ENCODE measurements around the gene NOMO2. TPM values are rescaled to one million over a fixed set of nuclear protein-coding genes. Genes with fewer than 3 reads are reported as not detected.

NOMO2 gene, protein sequence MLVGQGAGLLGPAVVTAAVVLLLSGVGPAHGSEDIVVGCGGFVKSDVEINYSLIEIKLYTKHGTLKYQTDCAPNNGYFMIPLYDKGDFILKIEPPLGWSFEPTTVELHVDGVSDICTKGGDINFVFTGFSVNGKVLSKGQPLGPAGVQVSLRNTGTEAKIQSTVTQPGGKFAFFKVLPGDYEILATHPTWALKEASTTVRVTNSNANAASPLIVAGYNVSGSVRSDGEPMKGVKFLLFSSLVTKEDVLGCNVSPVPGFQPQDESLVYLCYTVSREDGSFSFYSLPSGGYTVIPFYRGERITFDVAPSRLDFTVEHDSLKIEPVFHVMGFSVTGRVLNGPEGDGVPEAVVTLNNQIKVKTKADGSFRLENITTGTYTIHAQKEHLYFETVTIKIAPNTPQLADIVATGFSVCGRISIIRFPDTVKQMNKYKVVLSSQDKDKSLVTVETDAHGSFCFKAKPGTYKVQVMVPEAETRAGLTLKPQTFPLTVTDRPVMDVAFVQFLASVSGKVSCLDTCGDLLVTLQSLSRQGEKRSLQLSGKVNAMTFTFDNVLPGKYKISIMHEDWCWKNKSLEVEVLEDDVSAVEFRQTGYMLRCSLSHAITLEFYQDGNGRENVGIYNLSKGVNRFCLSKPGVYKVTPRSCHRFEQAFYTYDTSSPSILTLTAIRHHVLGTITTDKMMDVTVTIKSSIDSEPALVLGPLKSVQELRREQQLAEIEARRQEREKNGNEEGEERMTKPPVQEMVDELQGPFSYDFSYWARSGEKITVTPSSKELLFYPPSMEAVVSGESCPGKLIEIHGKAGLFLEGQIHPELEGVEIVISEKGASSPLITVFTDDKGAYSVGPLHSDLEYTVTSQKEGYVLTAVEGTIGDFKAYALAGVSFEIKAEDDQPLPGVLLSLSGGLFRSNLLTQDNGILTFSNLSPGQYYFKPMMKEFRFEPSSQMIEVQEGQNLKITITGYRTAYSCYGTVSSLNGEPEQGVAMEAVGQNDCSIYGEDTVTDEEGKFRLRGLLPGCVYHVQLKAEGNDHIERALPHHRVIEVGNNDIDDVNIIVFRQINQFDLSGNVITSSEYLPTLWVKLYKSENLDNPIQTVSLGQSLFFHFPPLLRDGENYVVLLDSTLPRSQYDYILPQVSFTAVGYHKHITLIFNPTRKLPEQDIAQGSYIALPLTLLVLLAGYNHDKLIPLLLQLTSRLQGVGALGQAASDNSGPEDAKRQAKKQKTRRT
- total RNA-seq: 92.1 and 109 TPM in 2 replicates

DNA sequence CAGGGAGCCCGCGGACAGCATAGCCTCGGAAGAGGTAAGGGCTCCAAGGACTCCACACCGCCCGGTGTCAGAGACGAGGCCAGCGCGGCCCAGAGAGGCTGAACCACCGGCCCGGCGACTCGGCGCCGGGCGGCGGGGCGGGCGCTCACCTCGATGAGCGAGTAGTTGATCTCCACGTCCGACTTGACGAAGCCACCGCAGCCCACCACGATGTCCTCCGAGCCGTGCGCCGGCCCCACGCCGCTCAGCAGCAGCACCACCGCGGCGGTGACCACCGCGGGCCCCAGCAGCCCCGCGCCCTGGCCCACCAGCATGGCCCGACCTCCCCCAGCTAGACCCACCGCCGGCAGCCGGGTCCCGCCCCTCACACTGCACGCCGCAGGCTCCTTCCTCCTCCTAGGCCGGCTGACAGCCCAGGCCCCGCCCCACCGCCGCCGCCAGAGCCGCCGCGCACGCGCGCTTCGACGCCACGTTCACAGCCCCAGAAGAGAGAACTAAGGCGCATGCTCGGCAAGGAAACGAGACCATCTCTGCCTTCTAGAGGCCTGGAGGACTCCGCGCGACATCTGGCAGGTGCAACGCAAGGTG, at the start of gene NOMO2:
NOMO2 (minus strand) TSS at position 371 of the 588 bp plus-strand sequence; CDS start at position 314, 57 bp downstream.

Other genes with a start within 250 kb of the NOMO2 start
- gene NPIPA8, start 225.4 kb downstream of the NOMO2 start, total RNA-seq: 0.48 TPM in 1 of 2 replicates, not detected in the other
- gene RPS15A, start 228.2 kb upstream of the NOMO2 start, total RNA-seq: 2,909 and 3,577 TPM in 2 replicates
- 230 and 306 TPM in 2 replicates for gene ARL6IP1, start 239.5 kb upstream of the NOMO2 start, total RNA-seq

Data from tracheal epithelial cell (primary cell).